NCI-H1105 (cell line): Measurements from ENCODE around the gene SDK1.

ENCODE experiments used
- DNase-seq: peaks from one replicate; lab custom pipeline; 2025; lab: John Stamatoyannopoulos, UW

SDK1 gene

GRCh38 chr7:4135301-4135700 lies 834.2 kb downstream of the SDK1 start:
- DNase-seq: no peak

- no peak for DNase-seq
Observed at GRCh38 chr7:4136036-4136435, 835.0 kb downstream of the SDK1 start.

- no peak for DNase-seq
Observed at GRCh38 chr7:4136501-4137110, 835.6 kb downstream of the SDK1 start.

GRCh38 chr7:4137552-4137951 lies 836.5 kb downstream of the SDK1 start:
- no peak for DNase-seq

- DNase-seq: no peak
Observed at GRCh38 chr7:4138866-4139265, 837.8 kb downstream of the SDK1 start.

GRCh38 chr7:4139656-4140625 lies 838.9 kb downstream of the SDK1 start:
- no peak for DNase-seq

GRCh38 chr7:4140933-4141332 lies 839.9 kb downstream of the SDK1 start:
- DNase-seq: no peak

GRCh38 chr7:4143006-4143405 lies 842.0 kb downstream of the SDK1 start:
- no peak for DNase-seq

GRCh38 chr7:4143511-4144171 lies 842.6 kb downstream of the SDK1 start:
- no peak for DNase-seq

GRCh38 chr7:4144172-4144701 lies 843.2 kb downstream of the SDK1 start:
- no peak for DNase-seq

- DNase-seq: no peak
Observed at GRCh38 chr7:4144811-4145510, 843.9 kb downstream of the SDK1 start.

- no peak for DNase-seq
Observed at GRCh38 chr7:4145576-4145975, 844.5 kb downstream of the SDK1 start.

- no peak for DNase-seq
Observed at GRCh38 chr7:4147926-4148620, 847.0 kb downstream of the SDK1 start.

- no peak for DNase-seq
Observed at GRCh38 chr7:4149236-4149635, 848.2 kb downstream of the SDK1 start.

GRCh38 chr7:4149645-4150044 lies 848.6 kb downstream of the SDK1 start:
- DNase-seq: no peak

GRCh38 chr7:4150731-4151130 lies 849.7 kb downstream of the SDK1 start:
- no peak for DNase-seq

GRCh38 chr7:4151524-4151923 lies 850.5 kb downstream of the SDK1 start:
- no peak for DNase-seq

- no peak for DNase-seq
Observed at GRCh38 chr7:4151926-4152549, 851.0 kb downstream of the SDK1 start.

- no peak for DNase-seq
Observed at GRCh38 chr7:4154882-4155535, 854.0 kb downstream of the SDK1 start.

- no peak for DNase-seq
Observed at GRCh38 chr7:4156190-4156589, 855.1 kb downstream of the SDK1 start.
